Esophagus squamous epithelium (tissue), 5 donors: ENCODE measurements around the gene KCTD20. TPM values are rescaled to one million over a fixed set of nuclear protein-coding genes. Genes with fewer than 3 reads are reported as not detected.

ENCODE experiments used
- DNase-seq: peaks from one replicate; lab custom pipeline; 2025; lab: John Stamatoyannopoulos, UW
- H3K27ac ChIP-seq, 4 donors: fragments of 200-600 bp; sonication (generic); one replicate each; pipeline ENCODE4 v1.5.1; 2016 to 2019; ENCODE audit warnings: mild to moderate bottlenecking in 1 of 4
- H3K27me3 ChIP-seq, 4 donors: fragments of 200-600 bp; sonication (generic); 1 replicate in 3 of 4; 2 replicates in 1 of 4; pipeline versions ENCODE4 v1.5.1 to v1.6.0; 2017 to 2021; ENCODE audit warnings: antibody characterized with exemption in 1 of 4
- H3K36me3 ChIP-seq, 3 donors: fragments of 200-600 bp; sonication (generic); one replicate each; pipeline ENCODE4 v1.5.1; 2016 to 2019
- H3K4me1 ChIP-seq, 3 donors: fragments of 200-600 bp; sonication (generic); one replicate each; pipeline ENCODE4 v1.5.1; 2017 to 2019
- H3K4me3 ChIP-seq, 4 donors: fragments of 200-600 bp; sonication (generic); 1 replicate in 3 of 4; 2 replicates in 1 of 4; pipeline ENCODE4 v1.5.1; 2016 to 2019; ENCODE audit warnings: mild to moderate bottlenecking in 2 of 4, moderate library complexity in 1 of 4
- H3K9me3 ChIP-seq, 3 donors: fragments of 200-600 bp; sonication (generic); one replicate each; pipeline ENCODE4 v1.5.1; 2016 to 2019
- CTCF ChIP-seq, 6 experiments: fragments of 450-650 bp in 4 of 6; fragments of 200-600 bp in 2 of 6; sonication (generic) in 2 of 6; IDR thresholded peaks; one replicate each; pipeline ENCODE4 v1.5.1; 2016 to 2019; ENCODE audit warnings: antibody characterized with exemption in 6 of 6, mild to moderate bottlenecking in 4 of 6, moderate library complexity in 4 of 6
- POLR2A ChIP-seq, 4 donors: fragments of 450-650 bp; IDR thresholded peaks; one replicate each; pipeline ENCODE4 v1.6.1; 2017; ENCODE audit warnings: antibody characterized with exemption in 4 of 4, mild to moderate bottlenecking in 4 of 4, moderate library complexity in 3 of 4
- WGBS, 2 donors: methylation state at CpG; one replicate each; pipeline ENCODE4 v1.1.5; 2018; 5-methylcytosine and 5-hydroxymethylcytosine counted together
- intact Hi-C: fragments of 100-400 bp; cut with DNase I; formaldehyde crosslinking; loops from one replicate; pipeline ENCODE4 v1.15.0; 2022
- total RNA-seq, 4 donors: library from RNA; depleted of rRNA; stranded (reverse); fragments of >200 nt; gene quantifications; one replicate each; pipeline ENCODE4 v1.1.0, GENCODE V29; 2016
- donor health status: DM: yes; HTN: yes; CAD: no.

The KCTD20 gene
- total RNA-seq, 4 donors from 2014 or later, result 35.9 to 47.5 (median 41.0) TPM

GRCh38 chr6:36495086-36495485 is 52.3 kb downstream of the KCTD20 start:
- peak overlapping the region in 2 of 4 donors; percentile 52 to 80 for H3K27ac ChIP-seq
- H3K36me3 ChIP-seq, result peaks cover 22 to 78% (median 27%) of the 10 kb centered on the region in 3 donors
- intact Hi-C loops, result no loop called here

GRCh38 chr6:36499918-36500317 is 57.1 kb downstream of the KCTD20 start:
- intact Hi-C loops, result no loop called here
- TF ChIP-seq POLR2A (IDR thresholded peaks at IDR 0.05) (no peak), CTCF (IDR thresholded peaks at IDR 0.05) (no peak)
- Histone ChIP-seq H3K9me3 (no peaks in the 10 kb centered on the region), H3K27me3 (no peaks in the 10 kb centered on the region), H3K4me1 (no peaks in the 10 kb centered on the region), H3K36me3 (peaks cover 17 to 84% (median 22%) of the 10 kb centered on the region in 3 donors), H3K27ac (no peak overlapping the region), H3K4me3 (no peak overlapping the region)
- no peak for DNase-seq
- WGBS, 2 donors, result 65 to 92% methylated on average over 3 of the region's 4 CpGs

More at GRCh38 chr6:36495086-36495485, 52.3 kb downstream of the KCTD20 start:
- DNase-seq, result no peak
- TF ChIP-seq CTCF (IDR thresholded peaks at IDR 0.05), result no peak
- no peak for TF ChIP-seq POLR2A (IDR thresholded peaks at IDR 0.05)
- Histone ChIP-seq H3K4me1 (peaks cover 7 to 30% (median 8%) of the 10 kb centered on the region in 3 donors), H3K27me3 (no peaks in the 10 kb centered on the region), H3K9me3 (no peaks in the 10 kb centered on the region), H3K4me3 (no peak overlapping the region)
- WGBS, 2 donors, result 83 to 94% methylated on average over 5 of the region's 5 CpGs

GRCh38 chr6:36501686-36502085 is 58.9 kb downstream of the KCTD20 start:
- no peak overlapping the region for H3K4me3 ChIP-seq
- WGBS, 2 donors, result 68 to 70% methylated on average over 6 of the region's 6 CpGs
- no peaks in the 10 kb centered on the region for H3K27me3 ChIP-seq
- H3K27ac ChIP-seq, result no peak overlapping the region
- intact Hi-C loops, result no loop called here
- no peaks in the 10 kb centered on the region for H3K9me3 ChIP-seq
- H3K36me3 ChIP-seq, result peaks cover 4 to 84% (median 6%) of the 10 kb centered on the region in 3 donors
- peaks cover 0 to 13% (median 0%) of the 10 kb centered on the region in 3 donors for H3K4me1 ChIP-seq
- no peak for DNase-seq
- TF ChIP-seq POLR2A (IDR thresholded peaks at IDR 0.05), result no peak
- TF ChIP-seq CTCF (IDR thresholded peaks at IDR 0.05), result no peak

- no peaks in the 10 kb centered on the region for H3K27me3 ChIP-seq
- H3K9me3 ChIP-seq, result no peaks in the 10 kb centered on the region
- H3K4me3 ChIP-seq, result no peak overlapping the region
- no peak for TF ChIP-seq POLR2A (IDR thresholded peaks at IDR 0.05)
- TF ChIP-seq CTCF (IDR thresholded peaks at IDR 0.05), result no peak
- intact Hi-C loops, result no loop called here
- no peak for DNase-seq
- no peak overlapping the region for H3K27ac ChIP-seq
- H3K36me3 ChIP-seq, result peaks cover 0 to 79% (median 5%) of the 10 kb centered on the region in 3 donors
- H3K4me1 ChIP-seq, result peaks cover 0 to 13% (median 0%) of the 10 kb centered on the region in 3 donors
- WGBS, 2 donors, result 93 to 97% methylated on average over 3 of the region's 3 CpGs
Measured at GRCh38 chr6:36504181-36504580, 61.4 kb downstream of the KCTD20 start.

GRCh38 chr6:36504982-36505381 is 62.2 kb downstream of the KCTD20 start:
- 79 to 91% methylated on average over 2 of the region's 2 CpGs for WGBS, 2 donors
- TF ChIP-seq POLR2A (IDR thresholded peaks at IDR 0.05) (no peak), CTCF (IDR thresholded peaks at IDR 0.05) (no peak)
- intact Hi-C loops, result no loop called here

More at GRCh38 chr6:36504982-36505381, 62.2 kb downstream of the KCTD20 start:
- Histone ChIP-seq H3K27ac (peak overlapping the region in 2 of 4 donors; percentile 16 to 22), H3K9me3 (no peaks in the 10 kb centered on the region), H3K4me1 (peaks cover 0 to 13% (median 0%) of the 10 kb centered on the region in 3 donors), H3K36me3 (peaks cover 5 to 79% (median 6%) of the 10 kb centered on the region in 3 donors), H3K4me3 (no peak overlapping the region), H3K27me3 (no peaks in the 10 kb centered on the region)
- no peak for DNase-seq
